K562 (cell line): ENCODE measurements around the gene LAMTOR5. TPM values are rescaled to one million over a fixed set of nuclear protein-coding genes. Genes with fewer than 3 reads are reported as not detected.
A peak's percentile ranks its signal among the peaks of the same experiment; 100 is the strongest.

ENCODE experiments used
- ARID1B ChIP-seq: fragments of 450-650 bp; IDR thresholded peaks from 2 replicates; pipeline ENCODE4 v1.6.1; 2016; ENCODE audit warnings: antibody characterized with exemption, mild to moderate bottlenecking, inconsistent platforms
- BDP1 ChIP-seq: IDR thresholded peaks from 3 replicates; pipeline ENCODE4 v1.6.1; 2011; ENCODE audit not compliant: insufficient read length, insufficient read depth
- BHLHE40 ChIP-seq: IDR thresholded peaks from 2 replicates; pipeline ENCODE4 v1.6.1; 2011; ENCODE audit warnings: low read length, improper control_type of control experiment
- CAMTA2 ChIP-seq: fragments of 250-450 bp; sonication (Bioruptor Pico); conservative IDR thresholded peaks from 2 replicates; pipeline ENCODE4 v1.5.1; 2022
- COPS2 ChIP-seq: fragments of 450-650 bp; conservative IDR thresholded peaks from 2 replicates; pipeline ENCODE4 v1.6.1; 2016; ENCODE audit warnings: mild to moderate bottlenecking, moderate library complexity
- CREBBP ChIP-seq: IDR thresholded peaks from one replicate; pipeline ENCODE4 v1.6.1; 2012; ENCODE audit warnings: low read depth, mild to moderate bottlenecking, control low read depth, inconsistent platforms, low read length
- EHMT2 ChIP-seq: fragments of 450-650 bp; IDR thresholded peaks from 2 replicates; pipeline ENCODE4 v1.6.1; 2018; ENCODE audit warnings: antibody characterized with exemption
- ETS1 ChIP-seq: conservative IDR thresholded peaks from 2 replicates; pipeline ENCODE4 v1.6.1; 2011; ENCODE audit warnings: low read depth, mild to moderate bottlenecking, low read length; ENCODE audit not compliant: control insufficient read depth
- FOSL1 ChIP-seq: fragments of 200-800 bp; sonication (Bioruptor generic); conservative IDR thresholded peaks from 2 replicates; pipeline ENCODE4 v1.6.1; 2016; ENCODE audit warnings: missing genetic modification characterization, missing compliant biosample characterization
- HMG20A ChIP-seq: fragments of 450-650 bp; formaldehyde crosslinking; conservative IDR thresholded peaks from 2 replicates; pipeline ENCODE4 v1.4.0; 2020; ENCODE audit warnings: mild to moderate bottlenecking, mixed read lengths
- KDM4B ChIP-seq, 2 experiments: fragments of 450-650 bp in 1 of 2; sonication (generic) in 1 of 2; IDR thresholded peaks; 2 replicates each; pipeline ENCODE4 v1.6.1; 2016 to 2017; ENCODE audit warnings: borderline replicate concordance in 2 of 2, antibody characterized with exemption in 1 of 2, low read depth in 1 of 2, mild to moderate bottlenecking in 1 of 2
- L3MBTL2 ChIP-seq: fragments of 450-650 bp; IDR thresholded peaks from 2 replicates; pipeline ENCODE4 v1.6.1; 2016; ENCODE audit warnings: mild to moderate bottlenecking, moderate library complexity
- NKRF ChIP-seq: fragments of 450-650 bp; IDR thresholded peaks from 2 replicates; pipeline ENCODE4 v1.6.1; 2016; ENCODE audit warnings: borderline replicate concordance
- RAD21 ChIP-seq, 2 experiments: fragments of 250-450 bp in 1 of 2; fragments of 450-650 bp in 1 of 2; sonication (Bioruptor Pico) in 1 of 2; formaldehyde crosslinking in 1 of 2; IDR thresholded peaks in 1 of 2; conservative IDR thresholded peaks in 1 of 2; 2 replicates each; pipeline versions ENCODE4 v1.4.0 to v1.8.0; 2020 to 2022; ENCODE audit warnings: mild to moderate bottlenecking in 2 of 2, moderate library complexity in 1 of 2
- SMAD3 ChIP-seq: fragments of 450-650 bp; formaldehyde crosslinking; conservative IDR thresholded peaks from 2 replicates; pipeline ENCODE4 v1.4.0; 2020; ENCODE audit warnings: mild to moderate bottlenecking
- ZC3H8 ChIP-seq: fragments of 450-650 bp; IDR thresholded peaks from 2 replicates; pipeline ENCODE4 v1.6.1; 2017
- ZNF12 ChIP-seq: sonication (generic); formaldehyde crosslinking; IDR thresholded peaks from 2 replicates; pipeline ENCODE4 v1.4.0; 2020; ENCODE audit warnings: mild to moderate bottlenecking, missing genetic modification reagents
- ZNF175 ChIP-seq: fragments of 200-800 bp; sonication (Bioruptor generic); IDR thresholded peaks from 2 replicates; pipeline ENCODE4 v1.6.1; 2016; ENCODE audit warnings: low read depth, mild to moderate bottlenecking, missing genetic modification characterization, missing compliant biosample characterization
- ZNF184 ChIP-seq: sonication (generic); formaldehyde crosslinking; IDR thresholded peaks from 2 replicates; pipeline ENCODE4 v1.5.0; 2020; ENCODE audit warnings: missing genetic modification reagents
- ZNF239 ChIP-seq: fragments of 250-450 bp; sonication (Bioruptor Pico); IDR thresholded peaks from 2 replicates; pipeline ENCODE4 v1.4.0; 2020; ENCODE audit warnings: mild to moderate bottlenecking
- ZNF282 ChIP-seq: sonication (generic); formaldehyde crosslinking; IDR thresholded peaks from 2 replicates; pipeline ENCODE4 v1.8.1; 2023; ENCODE audit warnings: missing genetic modification reagents
- ZNF324 ChIP-seq: fragments of 250-450 bp; sonication (Bioruptor Pico); IDR thresholded peaks from 2 replicates; pipeline ENCODE4 v1.4.0; 2020; ENCODE audit warnings: mild to moderate bottlenecking
- ZNF561 ChIP-seq: fragments of 450-650 bp; formaldehyde crosslinking; conservative IDR thresholded peaks from 2 replicates; pipeline ENCODE4 v1.4.0; 2020; ENCODE audit warnings: mild to moderate bottlenecking, moderate library complexity
- ZNF668 ChIP-seq: fragments of 250-450 bp; sonication (Bioruptor Pico); IDR thresholded peaks from 2 replicates; pipeline ENCODE4 v1.8.0; 2022; ENCODE audit warnings: mild to moderate bottlenecking, inconsistent platforms
- ZNF717 ChIP-seq: fragments of 250-450 bp; sonication (Bioruptor Pico); IDR thresholded peaks from 2 replicates; pipeline ENCODE4 v1.5.0; 2021
- ZZZ3 ChIP-seq: fragments of 450-650 bp; IDR thresholded peaks from 2 replicates; pipeline ENCODE4 v1.6.1; 2016; ENCODE audit warnings: antibody characterized with exemption, mild to moderate bottlenecking, moderate library complexity
- polyA plus RNA-seq, 8 experiments: library from polyadenylated mRNA; depleted of rRNA in 4 of 8; stranded (reverse) in 5 of 8; unstranded in 3 of 8; fragments of >200 nt; fragmentation: Nextera tagmentation in 2 of 8; fragmentation: Illumina TruSeq in 1 of 8; extraction: Ambion mirVana in 2 of 8; extraction: Trizol in 1 of 8; gene quantifications; 2 replicates each; pipeline versions ENCODE4 v1.2.1 to v1.2.3, GENCODE V29; 2011 to 2014; ENCODE audit warnings: inconsistent platforms in 1 of 8, missing spikeins in 1 of 8
- total RNA-seq, 7 experiments: library from RNA; depleted of rRNA in 6 of 7; stranded (reverse); fragments of >200 nt in 6 of 7; fragmentation: Illumina TruSeq in 2 of 7; extraction: Trizol in 2 of 7; gene quantifications; 2 replicates each; pipeline versions ENCODE4 v1.2.1 to v1.2.3, GENCODE V29; 2011 to 2021; ENCODE audit warnings: low replicate concordance in 1 of 7
- TF ChIP-seq, protein P1 (sequence below): fragments of 450-650 bp; IDR thresholded peaks from 2 replicates; pipeline ENCODE4 v1.6.1; 2016; ENCODE audit warnings: missing biosample characterization, missing genetic modification characterization
- TF ChIP-seq, protein P2 (sequence below): sonication (generic); formaldehyde crosslinking; IDR thresholded peaks from 2 replicates; pipeline ENCODE4 v1.8.0; 2022; ENCODE audit warnings: missing genetic modification reagents, mild to moderate bottlenecking, borderline replicate concordance

Gene LAMTOR5
- total and polyA plus RNA-seq, 9 of the 15 experiments (the other 6 are each of a cell fraction or from before 2014, with no cell fraction given) = 118 to 712 (median 241) TPM

- no peak for TF ChIP-seq CREBBP
- 0 out of 2 replicates have a peak, but pooled peaks have one; percentile 29 for TF ChIP-seq L3MBTL2
- no peak for TF ChIP-seq ZNF239 (CRISPR knock-in tag)
- TF ChIP-seq ZNF184 (CRISPR knock-in tag) = no peak
- 0 out of 2 replicates have a peak, but pooled peaks have one; percentile 17 for TF ChIP-seq ZNF175 (CRISPR knock-in tag)
- no peak for TF ChIP-seq ZZZ3
- no peak for TF ChIP-seq BDP1
- TF ChIP-seq KDM4B (IDR thresholded peaks at IDR 0.05; ENCODE audit: borderline replicate concordance in 2 of 2, low read depth in 1 of 2) = no peak
- TF ChIP-seq ZNF668 (CRISPR knock-in tag) = no peak
- TF ChIP-seq ETS1 = no peak
- no peak for TF ChIP-seq ZNF324 (CRISPR knock-in tag)
- TF ChIP-seq SMAD3 = no peak
- TF ChIP-seq ZNF282 = no peak
- TF ChIP-seq FOSL1 = peak; percentile 56
- TF ChIP-seq ZNF561 (CRISPR knock-in tag) = no peak
- TF ChIP-seq BHLHE40 = peak; percentile 44; the same call in 1 of the 2 replicates
- TF ChIP-seq, protein P1, sequence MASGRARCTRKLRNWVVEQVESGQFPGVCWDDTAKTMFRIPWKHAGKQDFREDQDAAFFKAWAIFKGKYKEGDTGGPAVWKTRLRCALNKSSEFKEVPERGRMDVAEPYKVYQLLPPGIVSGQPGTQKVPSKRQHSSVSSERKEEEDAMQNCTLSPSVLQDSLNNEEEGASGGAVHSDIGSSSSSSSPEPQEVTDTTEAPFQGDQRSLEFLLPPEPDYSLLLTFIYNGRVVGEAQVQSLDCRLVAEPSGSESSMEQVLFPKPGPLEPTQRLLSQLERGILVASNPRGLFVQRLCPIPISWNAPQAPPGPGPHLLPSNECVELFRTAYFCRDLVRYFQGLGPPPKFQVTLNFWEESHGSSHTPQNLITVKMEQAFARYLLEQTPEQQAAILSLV (tag) = 0 out of 2 replicates have a peak, but pooled peaks have one; percentile 46
- TF ChIP-seq ARID1B = no peak
- no peak for TF ChIP-seq ZC3H8
- TF ChIP-seq, protein P2, sequence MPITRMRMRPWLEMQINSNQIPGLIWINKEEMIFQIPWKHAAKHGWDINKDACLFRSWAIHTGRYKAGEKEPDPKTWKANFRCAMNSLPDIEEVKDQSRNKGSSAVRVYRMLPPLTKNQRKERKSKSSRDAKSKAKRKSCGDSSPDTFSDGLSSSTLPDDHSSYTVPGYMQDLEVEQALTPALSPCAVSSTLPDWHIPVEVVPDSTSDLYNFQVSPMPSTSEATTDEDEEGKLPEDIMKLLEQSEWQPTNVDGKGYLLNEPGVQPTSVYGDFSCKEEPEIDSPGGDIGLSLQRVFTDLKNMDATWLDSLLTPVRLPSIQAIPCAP = no peak
- TF ChIP-seq NKRF = no peak
- no peak for TF ChIP-seq COPS2
- TF ChIP-seq ZNF12 (CRISPR knock-in tag) = no peak
- TF ChIP-seq EHMT2 = no peak
- no peak for TF ChIP-seq CAMTA2
- no peak for TF ChIP-seq HMG20A (CRISPR knock-in tag)
- TF ChIP-seq ZNF717 (CRISPR knock-in tag) = no peak
- peak; percentile 45 to 62; a peak in 3 of 4 replicates for TF ChIP-seq RAD21 (CRISPR knock-in tag; conservative IDR thresholded peaks at IDR 0.05 in 1 of 2, IDR thresholded peaks at IDR 0.05 in 1 of 2)
These were observed 26.3 kb upstream of the LAMTOR5 start (continued) for GRCh38 chr1:110433803-110434202.
